Hepatocyte (in vitro differentiated cells): ENCODE results near the gene SYT2. TPM values are rescaled to one million over a fixed set of nuclear protein-coding genes. Genes with fewer than 3 reads are reported as not detected.

Experiments used
- DNase-seq: peaks from one replicate; pipeline ENCODE4 v3.0.0-alpha.2; 2016; ENCODE audit warnings: low spot score
- H2AFZ ChIP-seq: fragments of 200-600 bp; sonication (generic); 2 replicates; pipeline ENCODE4 v1.6.0; 2016; ENCODE audit warnings: antibody characterized with exemption, mild to moderate bottlenecking
- H3K27ac ChIP-seq: fragments of 200-600 bp; sonication (generic); 2 replicates; pipeline ENCODE4 v1.5.1; 2016; ENCODE audit warnings: mild to moderate bottlenecking
- H3K27me3 ChIP-seq: fragments of 200-600 bp; sonication (generic); 2 replicates; pipeline ENCODE4 v1.6.1; 2016
- H3K36me3 ChIP-seq: fragments of 200-600 bp; sonication (generic); replicated peaks from 2 replicates; pipeline ENCODE4 v1.5.1; 2016; ENCODE audit warnings: low read depth; ENCODE audit not compliant: insufficient read depth
- H3K4me1 ChIP-seq: fragments of 200-600 bp; sonication (generic); 2 replicates; pipeline ENCODE4 v1.5.1; 2016; ENCODE audit warnings: mild to moderate bottlenecking, moderate library complexity; ENCODE audit not compliant: insufficient read depth
- H3K4me2 ChIP-seq: fragments of 200-600 bp; sonication (generic); 2 replicates; pipeline ENCODE4 v1.6.0; 2016
- H3K4me3 ChIP-seq: fragments of 200-600 bp; sonication (generic); 2 replicates; pipeline ENCODE4 v1.5.1; 2016; ENCODE audit warnings: mild to moderate bottlenecking
- H3K79me2 ChIP-seq: fragments of 200-600 bp; sonication (generic); 2 replicates; pipeline ENCODE4 v1.6.0; 2017; ENCODE audit warnings: mild to moderate bottlenecking
- H3K9me2 ChIP-seq: fragments of 200-600 bp; sonication (generic); replicated peaks from 2 replicates; pipeline ENCODE4 v1.6.0; 2017; ENCODE audit warnings: mild to moderate bottlenecking; ENCODE audit not compliant: insufficient read depth
- H3K9me3 ChIP-seq: fragments of 200-600 bp; sonication (generic); 2 replicates; pipeline ENCODE4 v1.5.1; 2016; ENCODE audit warnings: low read depth, mild to moderate bottlenecking
- H4K20me1 ChIP-seq: fragments of 200-600 bp; sonication (generic); 2 replicates; pipeline ENCODE4 v1.6.0; 2016; ENCODE audit warnings: mild to moderate bottlenecking; ENCODE audit not compliant: insufficient read depth, poor library complexity, severe bottlenecking
- EZH2 ChIP-seq: fragments of 200-600 bp; sonication (generic); IDR thresholded peaks from 2 replicates; pipeline ENCODE4 v1.6.1; 2016; ENCODE audit warnings: antibody characterized with exemption, mild to moderate bottlenecking, borderline replicate concordance
- EZH2phosphoT487 ChIP-seq: fragments of 200-600 bp; sonication (generic); IDR thresholded peaks from one replicate; pipeline ENCODE4 v1.6.1; 2018; ENCODE audit warnings: antibody characterized with exemption, mild to moderate bottlenecking, low read depth, moderate library complexity; ENCODE audit not compliant: unreplicated experiment, severe bottlenecking
- WGBS: methylation state at CpG from one replicate; pipeline ENCODE4 v1.1.6; 2016; ENCODE audit warnings: low lambda C conversion rate; ENCODE audit errors: missing lambda C conversion rate; 5-methylcytosine and 5-hydroxymethylcytosine counted together
- polyA plus RNA-seq: library from polyadenylated mRNA; unstranded; fragments of >200 nt; fragmentation: Nextera tagmentation; extraction: Ambion mirVana; gene quantifications from 2 replicates; pipeline ENCODE4 v1.2.1, GENCODE V29; 2016
- total RNA-seq: library from RNA; depleted of rRNA; stranded (reverse); fragments of >200 nt; gene quantifications from 2 replicates; pipeline ENCODE4 v1.2.3, GENCODE V29; 2014
- TF ChIP-seq, protein P1 (sequence below): fragments of 200-600 bp; sonication (generic); IDR thresholded peaks from 2 replicates; pipeline ENCODE4 v1.5.1; 2016; ENCODE audit warnings: antibody characterized with exemption, mild to moderate bottlenecking; ENCODE audit not compliant: poor library complexity

SYT2 gene
- total and polyA plus RNA-seq, 2 experiments from 2014 or later = 0.81 to 0.90 TPM

GRCh38 chr1:202590975-202591411, 119.3 kb downstream of the SYT2 start:
- Histone ChIP-seq H4K20me1 (no peaks in the 10 kb centered on the region), H3K27ac (no peak overlapping the region), H3K9me3 (no peaks in the 10 kb centered on the region), H3K36me3 (no peaks in the 10 kb centered on the region), H3K4me2 (no peak overlapping the region), H3K9me2 (no peaks in the 10 kb centered on the region), H2AFZ (no peak overlapping the region), H3K27me3 (no peaks in the 10 kb centered on the region), H3K4me3 (no peak overlapping the region), H3K79me2 (no peaks in the 10 kb centered on the region), H3K4me1 (peaks cover 21% of the 10 kb centered on the region)
- 92% methylated on average over 5 of the region's 5 CpGs for WGBS
- no peak for TF ChIP-seq EZH2
- TF ChIP-seq, protein P1, sequence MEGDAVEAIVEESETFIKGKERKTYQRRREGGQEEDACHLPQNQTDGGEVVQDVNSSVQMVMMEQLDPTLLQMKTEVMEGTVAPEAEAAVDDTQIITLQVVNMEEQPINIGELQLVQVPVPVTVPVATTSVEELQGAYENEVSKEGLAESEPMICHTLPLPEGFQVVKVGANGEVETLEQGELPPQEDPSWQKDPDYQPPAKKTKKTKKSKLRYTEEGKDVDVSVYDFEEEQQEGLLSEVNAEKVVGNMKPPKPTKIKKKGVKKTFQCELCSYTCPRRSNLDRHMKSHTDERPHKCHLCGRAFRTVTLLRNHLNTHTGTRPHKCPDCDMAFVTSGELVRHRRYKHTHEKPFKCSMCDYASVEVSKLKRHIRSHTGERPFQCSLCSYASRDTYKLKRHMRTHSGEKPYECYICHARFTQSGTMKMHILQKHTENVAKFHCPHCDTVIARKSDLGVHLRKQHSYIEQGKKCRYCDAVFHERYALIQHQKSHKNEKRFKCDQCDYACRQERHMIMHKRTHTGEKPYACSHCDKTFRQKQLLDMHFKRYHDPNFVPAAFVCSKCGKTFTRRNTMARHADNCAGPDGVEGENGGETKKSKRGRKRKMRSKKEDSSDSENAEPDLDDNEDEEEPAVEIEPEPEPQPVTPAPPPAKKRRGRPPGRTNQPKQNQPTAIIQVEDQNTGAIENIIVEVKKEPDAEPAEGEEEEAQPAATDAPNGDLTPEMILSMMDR = no peak
- no peak for TF ChIP-seq EZH2phosphoT487
- DNase-seq = no peak

DNA sequence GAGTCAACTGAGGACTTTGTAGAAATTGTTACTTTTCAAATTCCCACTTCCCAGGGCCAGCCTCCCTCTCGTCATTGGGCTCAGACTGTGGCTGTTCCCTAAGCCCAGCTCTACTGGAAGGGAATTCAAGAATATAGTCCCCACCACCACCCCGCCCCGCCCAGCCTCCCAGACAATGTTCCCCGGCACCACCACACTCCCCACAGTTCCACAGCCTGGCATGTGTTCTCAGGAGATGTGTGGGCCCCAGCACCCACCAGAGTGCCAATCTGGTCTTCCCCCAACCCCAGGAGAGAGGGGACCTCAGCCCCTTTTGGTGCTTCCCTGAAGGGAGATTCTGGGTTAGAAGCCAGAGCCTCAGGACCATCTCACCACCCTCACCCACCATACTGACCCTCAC, 120.1 kb downstream of the SYT2 start:
- Histone ChIP-seq H3K36me3 (no peaks in the 10 kb centered on the region), H3K27me3 (no peaks in the 10 kb centered on the region), H3K4me1 (peaks cover 23% of the 10 kb centered on the region), H3K9me2 (no peaks in the 10 kb centered on the region), H3K4me2 (no peak overlapping the region), H3K9me3 (no peaks in the 10 kb centered on the region), H2AFZ (no peak overlapping the region), H3K4me3 (no peak overlapping the region), H3K79me2 (no peaks in the 10 kb centered on the region), H3K27ac (no peak overlapping the region), H4K20me1 (no peaks in the 10 kb centered on the region)
- no peak for TF ChIP-seq EZH2
- TF ChIP-seq, protein P1 = no peak
- TF ChIP-seq EZH2phosphoT487 = no peak
- 100% methylated on average over 4 of the region's 4 CpGs for WGBS
- no peak for DNase-seq

- Histone ChIP-seq H3K27ac (peak overlapping the region; percentile 88), H3K36me3 (no peaks in the 10 kb centered on the region), H3K9me2 (no peaks in the 10 kb centered on the region), H3K27me3 (no peaks in the 10 kb centered on the region), H3K79me2 (no peaks in the 10 kb centered on the region), H3K4me2 (peak overlapping the region; percentile 16), H3K4me3 (no peak overlapping the region), H3K9me3 (no peaks in the 10 kb centered on the region), H3K4me1 (peaks cover 23% of the 10 kb centered on the region), H4K20me1 (no peaks in the 10 kb centered on the region), H2AFZ (no peak overlapping the region)
- peak; percentile 88 for DNase-seq
- 49% methylated on average over 8 of the region's 8 CpGs for WGBS
- TF ChIP-seq, protein P1 = no peak
- TF ChIP-seq EZH2phosphoT487 (no peak), EZH2 (no peak)
These were observed 120.9 kb downstream of the SYT2 start for GRCh38 chr1:202589190-202589930.
